Fibroblast of mammary gland (primary cell): ENCODE results near the gene MILR1.
A peak's percentile ranks its signal among the peaks of the same experiment; 100 is the strongest.

Source experiments
- DNase-seq: peaks from one replicate; pipeline ENCODE4 v3.0.0-alpha.2; 2010; ENCODE audit warnings: low read depth
- H3K4me3 ChIP-seq: 2 replicates; pipeline ENCODE4 v1.5.1; 2011; ENCODE audit warnings: low read depth, mild to moderate bottlenecking, low read length, moderate library complexity; ENCODE audit not compliant: control insufficient read depth
- TF ChIP-seq, protein P1 (sequence below): conservative IDR thresholded peaks from 2 replicates; pipeline ENCODE4 v1.5.1; 2011; ENCODE audit warnings: low read depth, low read length, inconsistent platforms; ENCODE audit not compliant: control insufficient read depth, insufficient read depth

Gene MILR1

DNA sequence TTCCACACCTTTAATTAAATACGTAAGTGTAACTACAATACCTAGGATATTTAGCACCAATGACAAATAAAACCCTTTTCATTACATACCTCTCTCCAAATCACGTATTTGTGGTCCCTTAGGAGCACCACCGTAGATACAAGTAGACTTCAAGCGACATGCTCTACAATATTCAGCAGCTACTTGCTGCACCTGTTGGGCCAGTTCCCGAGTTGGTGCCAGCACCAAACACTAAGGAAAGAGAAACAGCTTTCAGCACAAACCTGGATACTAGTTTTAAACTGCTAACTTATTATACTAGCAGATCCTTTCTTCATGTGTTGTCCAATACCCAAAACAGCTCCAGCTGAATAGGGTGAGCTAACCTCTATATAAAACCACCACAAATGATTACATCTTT lies 54.4 kb downstream of the MILR1 start:
- no peak for DNase-seq
- TF ChIP-seq, protein P1, sequence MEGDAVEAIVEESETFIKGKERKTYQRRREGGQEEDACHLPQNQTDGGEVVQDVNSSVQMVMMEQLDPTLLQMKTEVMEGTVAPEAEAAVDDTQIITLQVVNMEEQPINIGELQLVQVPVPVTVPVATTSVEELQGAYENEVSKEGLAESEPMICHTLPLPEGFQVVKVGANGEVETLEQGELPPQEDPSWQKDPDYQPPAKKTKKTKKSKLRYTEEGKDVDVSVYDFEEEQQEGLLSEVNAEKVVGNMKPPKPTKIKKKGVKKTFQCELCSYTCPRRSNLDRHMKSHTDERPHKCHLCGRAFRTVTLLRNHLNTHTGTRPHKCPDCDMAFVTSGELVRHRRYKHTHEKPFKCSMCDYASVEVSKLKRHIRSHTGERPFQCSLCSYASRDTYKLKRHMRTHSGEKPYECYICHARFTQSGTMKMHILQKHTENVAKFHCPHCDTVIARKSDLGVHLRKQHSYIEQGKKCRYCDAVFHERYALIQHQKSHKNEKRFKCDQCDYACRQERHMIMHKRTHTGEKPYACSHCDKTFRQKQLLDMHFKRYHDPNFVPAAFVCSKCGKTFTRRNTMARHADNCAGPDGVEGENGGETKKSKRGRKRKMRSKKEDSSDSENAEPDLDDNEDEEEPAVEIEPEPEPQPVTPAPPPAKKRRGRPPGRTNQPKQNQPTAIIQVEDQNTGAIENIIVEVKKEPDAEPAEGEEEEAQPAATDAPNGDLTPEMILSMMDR = no peak
- H3K4me3 ChIP-seq = no peak overlapping the region

DNA sequence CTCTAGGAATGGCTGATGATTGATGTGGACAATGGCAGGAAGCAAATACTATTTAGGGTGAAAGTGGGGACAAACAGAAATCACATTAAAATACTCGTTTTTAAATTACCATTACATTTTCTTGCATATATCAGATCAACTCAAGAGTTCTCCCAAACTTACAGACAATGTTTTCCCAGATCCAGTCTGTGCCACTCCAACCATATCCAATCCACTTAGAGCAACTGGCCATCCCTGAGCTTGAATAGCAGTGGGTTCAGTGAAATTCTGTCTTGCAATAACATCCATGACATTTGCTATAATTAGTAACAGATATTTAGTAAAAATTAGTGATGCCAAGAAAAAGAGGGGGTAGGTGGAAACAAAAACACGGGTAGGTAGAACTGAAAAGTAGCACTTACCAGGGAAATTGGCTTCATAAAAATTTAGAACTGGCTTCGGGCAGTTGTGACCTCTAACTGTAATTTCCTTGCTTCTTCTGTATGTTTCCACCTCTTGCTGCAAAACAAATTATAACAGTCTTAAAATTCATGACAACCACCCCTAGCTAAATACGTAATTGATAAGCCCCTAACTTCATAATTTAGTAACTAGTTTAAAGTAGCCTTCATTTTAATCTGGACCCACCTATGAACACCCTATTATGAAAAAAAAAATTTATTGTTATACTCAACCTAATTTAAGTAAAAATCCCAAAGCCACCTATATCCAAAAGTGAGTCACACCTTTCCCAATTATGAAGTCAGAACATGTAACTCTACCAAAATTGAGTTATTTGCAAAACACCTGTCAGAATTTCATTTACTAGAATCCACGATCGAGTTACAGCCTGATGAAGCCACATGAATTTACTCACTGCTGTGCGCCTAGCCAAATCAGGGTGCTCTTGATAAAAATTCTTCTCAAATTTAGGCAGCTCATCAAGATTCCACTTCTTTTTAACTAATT lies 55.2 kb downstream of the MILR1 start:
- TF ChIP-seq, protein P1 = no peak
- H3K4me3 ChIP-seq = peak overlapping the region; percentile 100
- DNase-seq = no peak

DNA sequence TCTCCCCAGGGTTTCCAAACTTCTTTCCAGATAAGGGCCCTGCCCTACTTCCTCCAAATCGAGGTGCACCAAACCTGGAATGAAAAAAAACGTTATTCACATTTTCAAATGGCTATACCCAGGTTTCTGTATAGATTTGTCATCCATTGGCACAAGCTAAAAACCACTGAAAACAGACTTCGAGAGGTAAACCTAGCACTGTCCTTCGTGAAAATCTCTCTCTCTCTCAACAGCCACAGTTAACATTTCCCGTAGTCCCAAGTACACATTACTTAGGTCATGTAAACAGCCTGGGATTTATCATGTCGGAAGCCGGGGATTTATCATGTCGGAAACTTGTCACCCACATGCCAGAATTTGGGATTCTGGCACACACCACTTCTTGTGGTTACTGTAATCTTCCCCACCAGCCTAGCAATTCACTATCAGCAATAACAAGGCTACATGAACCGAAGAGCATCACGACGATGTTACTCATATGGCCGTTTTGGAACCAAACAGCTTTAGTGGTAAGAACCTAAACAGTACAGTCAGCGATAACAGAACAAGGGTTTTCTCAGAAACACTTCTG lies 55.9 kb downstream of the MILR1 start:
- peak overlapping the region; percentile 100 for H3K4me3 ChIP-seq
- DNase-seq = peak; percentile 54
- TF ChIP-seq, protein P1 = no peak

GRCh38 chr17:64505340-64506200 lies 56.7 kb downstream of the MILR1 start:
- peak overlapping the region; percentile 100 for H3K4me3 ChIP-seq
- TF ChIP-seq, protein P1 = no peak
- DNase-seq = peak; percentile 82

DNA sequence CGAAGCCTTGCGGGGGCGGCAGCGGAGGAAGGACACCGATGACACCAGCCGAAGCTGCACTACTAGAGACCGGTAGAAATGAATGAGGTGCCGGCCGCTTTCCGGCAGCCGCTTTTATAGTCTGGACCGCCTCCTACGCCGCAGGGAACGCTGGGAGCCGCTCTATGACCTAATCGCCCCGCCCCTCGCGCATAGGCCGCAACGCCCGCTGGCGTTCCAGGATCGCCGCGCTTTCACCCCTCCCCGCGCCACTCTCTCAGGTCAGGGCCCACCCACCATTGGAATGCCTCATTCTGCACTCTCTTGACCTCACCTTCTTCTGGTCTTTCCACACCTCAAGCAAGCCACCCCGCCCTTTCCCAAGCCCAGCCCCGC lies 57.3 kb downstream of the MILR1 start, which contains the start of gene DDX5:
DDX5 (minus strand) TSS at position 89 of the 375 bp plus-strand sequence. CDS start 170 bp downstream, outside the sequence.
- TF ChIP-seq, protein P1 = no peak
- H3K4me3 ChIP-seq = peak within 1 kb of the TSS; percentile 100
- peak; percentile 95 for DNase-seq
